Astrocyte (in vitro differentiated cells and primary cell): ENCODE data around the gene GALNT18. TPM values are rescaled to one million over a fixed set of nuclear protein-coding genes. Genes with fewer than 3 reads are reported as not detected.

ENCODE experiments used
- DNase-seq: peaks from one replicate; pipeline ENCODE4 v3.0.0-alpha.2; 2010; ENCODE audit warnings: low read depth
- FAIRE-seq: peaks from 2 replicates; lab custom pipeline; 2011; peaks lifted over from hg19 to GRCh38; lab: Jason Lieb, UNC
- H2AFZ ChIP-seq: 2 replicates; pipeline ENCODE4 v1.6.0; 2012; ENCODE audit warnings: low read depth, low read length, inconsistent platforms
- H3K27ac ChIP-seq: 2 replicates; pipeline ENCODE4 v1.5.1; 2011; ENCODE audit warnings: low read depth, low read length, inconsistent platforms
- H3K27me3 ChIP-seq: 2 replicates; pipeline ENCODE4 v1.6.0; 2011; ENCODE audit warnings: low read length, inconsistent platforms; ENCODE audit not compliant: insufficient read depth
- H3K36me3 ChIP-seq: 2 replicates; pipeline ENCODE4 v1.5.1; 2011; ENCODE audit warnings: low read length, inconsistent platforms; ENCODE audit not compliant: insufficient read depth
- H3K4me1 ChIP-seq: 2 replicates; pipeline ENCODE4 v1.5.1; 2011; ENCODE audit warnings: low read length, inconsistent platforms; ENCODE audit not compliant: insufficient read depth
- H3K4me2 ChIP-seq: 2 replicates; pipeline ENCODE4 v1.6.0; 2012; ENCODE audit warnings: low read length, inconsistent platforms
- H3K4me3 ChIP-seq: 2 replicates; pipeline ENCODE4 v1.5.1; 2011; ENCODE audit warnings: low read depth, mild to moderate bottlenecking, low read length, inconsistent platforms; ENCODE audit not compliant: insufficient read depth
- H3K79me2 ChIP-seq: 2 replicates; pipeline ENCODE4 v1.6.0; 2012; ENCODE audit warnings: mild to moderate bottlenecking, low read length, inconsistent platforms; ENCODE audit not compliant: insufficient read depth
- H3K9ac ChIP-seq: 2 replicates; pipeline ENCODE4 v1.6.0; 2012; ENCODE audit warnings: mild to moderate bottlenecking, low read length, inconsistent platforms
- H3K9me3 ChIP-seq: 2 replicates; pipeline ENCODE4 v1.5.1; 2012; ENCODE audit warnings: low read depth, mild to moderate bottlenecking, low read length, inconsistent platforms; ENCODE audit not compliant: insufficient read depth
- H4K20me1 ChIP-seq: 2 replicates; pipeline ENCODE4 v1.6.0; 2012; ENCODE audit warnings: low read length, inconsistent platforms; ENCODE audit not compliant: insufficient read depth
- H3K27ac Mint-ChIP-seq: one replicate; pipeline ENCODE4 v1.8.0; 2021; ENCODE audit warnings: mild to moderate bottlenecking, mixed read lengths; ENCODE audit not compliant: unreplicated experiment
- H3K27me3 Mint-ChIP-seq: one replicate; pipeline ENCODE4 v1.8.0; 2021; ENCODE audit warnings: low read depth, mixed read lengths; ENCODE audit not compliant: unreplicated experiment
- H3K36me3 Mint-ChIP-seq: one replicate; pipeline ENCODE4 v1.8.0; 2021; ENCODE audit warnings: low read depth, mixed read lengths; ENCODE audit not compliant: unreplicated experiment
- H3K4me1 Mint-ChIP-seq: one replicate; pipeline ENCODE4 v1.8.0; 2021; ENCODE audit warnings: low read depth, mixed read lengths; ENCODE audit not compliant: unreplicated experiment
- H3K4me3 Mint-ChIP-seq: one replicate; pipeline ENCODE4 v1.8.0; 2021; ENCODE audit warnings: mild to moderate bottlenecking, moderate library complexity, mixed read lengths; ENCODE audit not compliant: unreplicated experiment
- H3K9me3 Mint-ChIP-seq: one replicate; pipeline ENCODE4 v1.8.0; 2021; ENCODE audit warnings: mild to moderate bottlenecking, mixed read lengths; ENCODE audit not compliant: unreplicated experiment
- CTCF ChIP-seq: IDR thresholded peaks from 2 replicates; pipeline ENCODE4 v1.5.1; 2011; ENCODE audit warnings: low read depth, mild to moderate bottlenecking, inconsistent platforms, low read length, moderate library complexity; ENCODE audit not compliant: insufficient read depth
- EZH2 ChIP-seq: IDR thresholded peaks from 2 replicates; pipeline ENCODE4 v1.6.1; 2012; ENCODE audit warnings: mild to moderate bottlenecking, low read length, inconsistent platforms; ENCODE audit not compliant: insufficient read depth
- total RNA-seq: library from RNA; stranded (reverse); gene quantifications from 2 replicates; pipeline ENCODE4 v1.2.1, GENCODE V29; 2021

GALNT18 gene
- total RNA-seq, 1 donor from 2014 or later, result 6.5 TPM

- Histone ChIP-seq H4K20me1 (no peaks in the 10 kb centered on the region), H3K9ac (no peak overlapping the region), H2AFZ (no peak overlapping the region), H3K4me1 (peaks cover 5% of the 10 kb centered on the region), H3K9me3 (no peaks in the 10 kb centered on the region), H3K27me3 (peaks cover 3% of the 10 kb centered on the region), H3K4me3 (no peak overlapping the region), H3K36me3 (no peaks in the 10 kb centered on the region), H3K27ac (no peak overlapping the region), H3K79me2 (no peaks in the 10 kb centered on the region), H3K4me2 (no peak overlapping the region)
- H3K27ac Mint-ChIP-seq, result no peak overlapping the region
- DNase-seq, result no peak
- H3K27me3 Mint-ChIP-seq, result peaks cover 10% of the 10 kb centered on the region
- FAIRE-seq, result no peak
- H3K36me3 Mint-ChIP-seq, result no peaks in the 10 kb centered on the region
- H3K4me1 Mint-ChIP-seq, result peaks cover 23% of the 10 kb centered on the region
- no peaks in the 10 kb centered on the region for H3K9me3 Mint-ChIP-seq
- TF ChIP-seq EZH2 (no peak), CTCF (no peak)
- H3K4me3 Mint-ChIP-seq, result no peak overlapping the region
Observed at GRCh38 chr11:11612439-11612838, 9.4 kb downstream of the GALNT18 start.

- no peaks in the 10 kb centered on the region for H3K9me3 ChIP-seq
Observed at GRCh38 chr11:11611381-11611780, 10.4 kb downstream of the GALNT18 start.

More at GRCh38 chr11:11611381-11611780, 10.4 kb downstream of the GALNT18 start:
- Mint-ChIP-seq H3K4me1 (peaks cover 25% of the 10 kb centered on the region), H3K4me3 (no peak overlapping the region), H3K36me3 (no peaks in the 10 kb centered on the region), H3K27me3 (peaks cover 10% of the 10 kb centered on the region), H3K27ac (no peak overlapping the region), H3K9me3 (no peaks in the 10 kb centered on the region)
- no peak overlapping the region for H2AFZ ChIP-seq
- H3K27me3 ChIP-seq, result peaks cover 4% of the 10 kb centered on the region
- DNase-seq (no peak), FAIRE-seq (no peak)
- no peak overlapping the region for H3K27ac ChIP-seq
- H4K20me1 ChIP-seq, result no peaks in the 10 kb centered on the region
- peaks cover 5% of the 10 kb centered on the region for H3K4me1 ChIP-seq
- no peak for TF ChIP-seq EZH2
- TF ChIP-seq CTCF, result no peak
- H3K79me2 ChIP-seq, result no peaks in the 10 kb centered on the region
- no peak overlapping the region for H3K4me3 ChIP-seq
- no peak overlapping the region for H3K9ac ChIP-seq
- peak overlapping the region; percentile 6 for H3K4me2 ChIP-seq
- H3K36me3 ChIP-seq, result no peaks in the 10 kb centered on the region
